PFSK-1 (cell line): ENCODE results near the gene ELK3.

Experiments
- FOXP2 ChIP-seq: optimal IDR thresholded peaks from 2 replicates; pipeline ENCODE3; 2011; ENCODE audit warnings: borderline replicate concordance, control low read depth, inconsistent platforms; ENCODE audit not compliant: insufficient read depth; ENCODE audit errors: extremely low read length, extremely low read depth
- POLR2AphosphoS5 ChIP-seq: IDR thresholded peaks from 2 replicates; pipeline ENCODE4 v1.6.1; 2012; ENCODE audit warnings: low read depth, mild to moderate bottlenecking, control low read depth, low read length, moderate library complexity
- REST ChIP-seq, 2 experiments: IDR thresholded peaks; 2 replicates each; pipeline versions ENCODE4 v1.6.1 to v1.8.0; 2011 to 2012; ENCODE audit warnings: low read depth in 2 of 2, low read length in 2 of 2, control low read depth in 1 of 2, inconsistent platforms in 1 of 2, mild to moderate bottlenecking in 1 of 2, moderate library complexity in 1 of 2; ENCODE audit not compliant: insufficient read depth in 1 of 2
- SIN3A ChIP-seq: IDR thresholded peaks from 2 replicates; pipeline ENCODE4 v1.6.1; 2012; ENCODE audit warnings: mild to moderate bottlenecking, low read length, moderate library complexity, borderline replicate concordance; ENCODE audit not compliant: insufficient read depth
- TAF1 ChIP-seq: IDR thresholded peaks from 2 replicates; pipeline ENCODE4 v1.6.1; 2012; ENCODE audit warnings: low read length, control low read depth, borderline replicate concordance; ENCODE audit not compliant: insufficient read depth

Gene ELK3

GRCh38 chr12:96205908-96206307, 11.7 kb downstream of the ELK3 start:
- TF ChIP-seq POLR2AphosphoS5 (no peak), TAF1 (no peak), SIN3A (no peak), REST (IDR thresholded peaks at IDR 0.05; ENCODE audit: insufficient read depth in 1 of 2, low read depth in 2 of 2, low read length in 2 of 2) (no peak)

- TF ChIP-seq POLR2AphosphoS5 (no peak), REST (IDR thresholded peaks at IDR 0.05; ENCODE audit: insufficient read depth in 1 of 2, low read depth in 2 of 2, low read length in 2 of 2) (no peak), FOXP2 (no peak), TAF1 (no peak), SIN3A (no peak)
These were observed 12.9 kb downstream of the ELK3 start for GRCh38 chr12:96206936-96207662.

- TF ChIP-seq FOXP2 (no peak), SIN3A (no peak), REST (IDR thresholded peaks at IDR 0.05; ENCODE audit: insufficient read depth in 1 of 2, low read depth in 2 of 2, low read length in 2 of 2) (no peak), TAF1 (no peak), POLR2AphosphoS5 (no peak)
These were observed 14.2 kb downstream of the ELK3 start for GRCh38 chr12:96208346-96208745.

- no peak for TF ChIP-seq SIN3A
- TF ChIP-seq POLR2AphosphoS5: no peak
- TF ChIP-seq FOXP2: no peak
- TF ChIP-seq TAF1: no peak
- no peak for TF ChIP-seq REST (IDR thresholded peaks at IDR 0.05; ENCODE audit: insufficient read depth in 1 of 2, low read depth in 2 of 2, low read length in 2 of 2)
These were observed 14.8 kb downstream of the ELK3 start for GRCh38 chr12:96208801-96209549.
